ENCODE measurements around the gene ALS2.

DNA sequence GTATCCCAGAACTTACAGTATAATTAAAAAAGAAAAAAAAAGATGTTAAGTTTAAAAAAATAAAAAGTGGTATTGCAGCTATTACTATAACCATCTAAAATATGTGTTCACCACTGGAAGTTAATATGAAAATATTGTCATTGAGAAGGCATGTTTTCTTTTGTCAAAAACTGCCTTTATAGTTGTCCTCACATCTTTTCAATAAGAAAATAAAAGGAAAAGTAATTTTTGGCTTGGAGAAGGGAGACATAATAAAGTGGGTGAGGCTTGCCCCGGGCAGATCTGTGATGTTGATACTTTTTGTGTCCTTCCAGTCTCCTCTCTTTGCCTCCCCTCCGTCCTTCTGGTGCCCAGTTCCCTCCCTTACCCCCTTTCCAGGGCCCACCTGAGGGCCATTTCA is 107.2 kb downstream of the ALS2 start:
- TF ChIP-seq SP1 (IDR thresholded peaks at IDR 0.05) (no peak), ZNF384 (IDR thresholded peaks at IDR 0.05) (no peak)

All from HEK293T (cell line).